Measurements from ENCODE around the gene CNOT1. TPM values are rescaled to one million over a fixed set of nuclear protein-coding genes. Genes with fewer than 3 reads are reported as not detected.

CNOT1 gene
- polyA plus RNA-seq, 1 donor (not counting 4 experiments of a cell fraction or from before 2014, with no cell fraction given) = 163 TPM

DNA sequence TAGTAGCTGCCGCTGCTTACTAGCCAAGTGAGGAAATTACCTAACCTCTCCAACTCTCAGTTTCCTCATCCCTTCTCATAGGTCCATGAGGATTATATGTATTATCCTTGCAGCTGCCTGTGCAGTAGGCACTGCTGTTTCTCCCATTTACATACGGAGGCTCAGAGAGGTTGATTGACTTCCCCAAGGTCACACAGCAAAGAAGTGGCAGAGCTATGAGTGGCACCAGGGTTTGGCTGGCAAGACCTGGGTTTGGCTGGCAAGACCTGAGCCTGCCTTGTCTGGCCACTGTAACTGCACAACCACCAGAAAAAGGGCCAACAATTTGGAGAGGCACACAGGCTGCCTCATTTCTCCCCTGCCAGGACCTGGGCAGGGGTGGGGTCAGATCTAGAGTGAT is 132.2 kb downstream of the CNOT1 start:
- no peaks in the 10 kb centered on the region for H4K20me1 ChIP-seq (ENCODE audit: control insufficient read depth, extremely low read depth, insufficient read depth, low read length)
- no peaks in the 10 kb centered on the region for H3K9me1 ChIP-seq (ENCODE audit: control insufficient read depth, extremely low read depth, insufficient read depth, low read length)
- FAIRE-seq (no peak), DNase-seq (ENCODE audit: low read depth, low spot score) (no peak)
- dilution Hi-C loops (cut with MboI; ENCODE audit: extremely low pct_ligation_motif_present, low sequenced_read_pairs) = no loop called here
- H2AFZ ChIP-seq (ENCODE audit: control insufficient read depth, low read length) = no peak overlapping the region
- H3K27ac ChIP-seq (ENCODE audit: control insufficient read depth, insufficient read depth, low read length) = no peak overlapping the region
- no peak overlapping the region for H3K4me2 ChIP-seq (ENCODE audit: control insufficient read depth, extremely low read depth, insufficient read depth, low read depth, low read length)
- H3K9me3 ChIP-seq (ENCODE audit: control insufficient read depth, low read depth, low read length) = no peaks in the 10 kb centered on the region
- TF ChIP-seq, protein P1, sequence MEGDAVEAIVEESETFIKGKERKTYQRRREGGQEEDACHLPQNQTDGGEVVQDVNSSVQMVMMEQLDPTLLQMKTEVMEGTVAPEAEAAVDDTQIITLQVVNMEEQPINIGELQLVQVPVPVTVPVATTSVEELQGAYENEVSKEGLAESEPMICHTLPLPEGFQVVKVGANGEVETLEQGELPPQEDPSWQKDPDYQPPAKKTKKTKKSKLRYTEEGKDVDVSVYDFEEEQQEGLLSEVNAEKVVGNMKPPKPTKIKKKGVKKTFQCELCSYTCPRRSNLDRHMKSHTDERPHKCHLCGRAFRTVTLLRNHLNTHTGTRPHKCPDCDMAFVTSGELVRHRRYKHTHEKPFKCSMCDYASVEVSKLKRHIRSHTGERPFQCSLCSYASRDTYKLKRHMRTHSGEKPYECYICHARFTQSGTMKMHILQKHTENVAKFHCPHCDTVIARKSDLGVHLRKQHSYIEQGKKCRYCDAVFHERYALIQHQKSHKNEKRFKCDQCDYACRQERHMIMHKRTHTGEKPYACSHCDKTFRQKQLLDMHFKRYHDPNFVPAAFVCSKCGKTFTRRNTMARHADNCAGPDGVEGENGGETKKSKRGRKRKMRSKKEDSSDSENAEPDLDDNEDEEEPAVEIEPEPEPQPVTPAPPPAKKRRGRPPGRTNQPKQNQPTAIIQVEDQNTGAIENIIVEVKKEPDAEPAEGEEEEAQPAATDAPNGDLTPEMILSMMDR (optimal IDR thresholded peaks at IDR 0.05 in 1 of 3, IDR thresholded peaks at IDR 0.05 in 1 of 3, conservative IDR thresholded peaks at IDR 0.05 in 1 of 3; ENCODE audit: extremely low read depth in 1 of 3, insufficient read depth in 2 of 3, low read length in 3 of 3) = no peak
- TF ChIP-seq EZH2 (IDR thresholded peaks at IDR 0.05; ENCODE audit: low read length) = no peak
- no peak overlapping the region for H3K9ac ChIP-seq (ENCODE audit: control insufficient read depth, extremely low read depth, insufficient read depth, low read length)
- no peaks in the 10 kb centered on the region for H3K79me2 ChIP-seq (ENCODE audit: control insufficient read depth, insufficient read depth, low read length)
- H3K4me1 ChIP-seq (ENCODE audit: control insufficient read depth, extremely low read depth, insufficient read depth, low read length) = peaks cover 3% of the 10 kb centered on the region
- peaks cover 29% of the 10 kb centered on the region for H3K27me3 ChIP-seq (ENCODE audit: control insufficient read depth, extremely low read depth, insufficient read depth, low read length)
- no peaks in the 10 kb centered on the region for H3K36me3 ChIP-seq (ENCODE audit: control insufficient read depth in 2 of 2, extremely low read depth in 1 of 2, insufficient read depth in 2 of 2, low read length in 2 of 2)
- H3K4me3 ChIP-seq (ENCODE audit: control insufficient read depth in 2 of 3, extremely low read depth in 1 of 3, insufficient read depth in 2 of 3, low read depth in 1 of 3, low read length in 3 of 3) = no peak overlapping the region

DNA sequence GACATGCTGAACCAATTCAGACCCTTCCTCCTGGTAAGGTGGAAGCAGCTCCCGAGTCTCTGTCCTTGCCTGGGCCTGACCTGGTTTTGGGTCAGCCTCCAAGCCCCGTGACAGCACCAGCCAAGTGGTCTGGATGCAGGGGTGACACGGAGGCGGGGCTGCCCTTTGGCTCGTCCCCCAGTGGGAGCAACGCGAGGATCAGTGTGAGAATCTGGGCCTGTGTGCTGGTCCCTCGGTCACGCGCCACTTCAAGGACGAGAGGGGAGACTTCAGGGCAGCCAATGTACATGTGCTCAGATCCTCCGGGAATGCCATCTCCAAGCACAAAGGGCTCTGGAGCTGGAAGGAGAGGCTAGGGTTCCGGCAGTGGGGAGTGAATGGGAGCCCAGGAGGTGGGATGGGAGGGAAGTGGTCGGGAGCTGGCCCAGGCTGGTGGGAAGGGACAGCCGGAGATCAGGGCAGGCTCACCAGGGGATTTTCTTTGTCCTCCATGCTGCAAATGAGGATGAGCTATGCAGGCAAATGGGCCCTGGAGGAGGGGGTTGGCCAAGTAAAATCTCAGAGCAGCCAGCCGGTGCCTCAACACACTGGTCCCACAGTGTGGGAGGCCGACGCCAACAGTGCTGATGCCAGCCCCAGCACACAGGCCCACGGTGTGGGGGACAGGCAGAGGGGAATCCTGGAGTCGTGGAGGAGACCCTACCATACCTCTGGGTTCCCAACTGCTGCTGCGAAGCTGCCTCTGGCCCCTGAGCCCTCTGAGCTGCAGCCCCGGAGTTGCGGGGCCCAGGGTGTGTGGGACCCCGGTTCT is 133.9 kb downstream of the CNOT1 start:
- Histone ChIP-seq H3K27me3 (ENCODE audit: control insufficient read depth, extremely low read depth, insufficient read depth, low read length) (peaks cover 14% of the 10 kb centered on the region), H3K79me2 (ENCODE audit: control insufficient read depth, insufficient read depth, low read length) (no peaks in the 10 kb centered on the region), H3K9me3 (ENCODE audit: control insufficient read depth, low read depth, low read length) (no peaks in the 10 kb centered on the region), H3K4me3 (ENCODE audit: control insufficient read depth in 2 of 3, extremely low read depth in 1 of 3, insufficient read depth in 2 of 3, low read depth in 1 of 3, low read length in 3 of 3) (no peak overlapping the region), H4K20me1 (ENCODE audit: control insufficient read depth, extremely low read depth, insufficient read depth, low read length) (no peaks in the 10 kb centered on the region), H3K27ac (ENCODE audit: control insufficient read depth, insufficient read depth, low read length) (no peak overlapping the region), H3K4me1 (ENCODE audit: control insufficient read depth, extremely low read depth, insufficient read depth, low read length) (no peaks in the 10 kb centered on the region), H3K36me3 (ENCODE audit: control insufficient read depth in 2 of 2, extremely low read depth in 1 of 2, insufficient read depth in 2 of 2, low read length in 2 of 2) (no peaks in the 10 kb centered on the region), H3K9ac (ENCODE audit: control insufficient read depth, extremely low read depth, insufficient read depth, low read length) (no peak overlapping the region), H3K9me1 (ENCODE audit: control insufficient read depth, extremely low read depth, insufficient read depth, low read length) (no peaks in the 10 kb centered on the region), H3K4me2 (ENCODE audit: control insufficient read depth, extremely low read depth, insufficient read depth, low read depth, low read length) (no peak overlapping the region), H2AFZ (ENCODE audit: control insufficient read depth, low read length) (no peak overlapping the region)
- DNase-seq (ENCODE audit: low read depth, low spot score) (no peak), FAIRE-seq (no peak)
- dilution Hi-C loops (cut with MboI; ENCODE audit: extremely low pct_ligation_motif_present, low sequenced_read_pairs) = no loop called here
- TF ChIP-seq EZH2 (IDR thresholded peaks at IDR 0.05; ENCODE audit: low read length) = no peak
- TF ChIP-seq, protein P1 (optimal IDR thresholded peaks at IDR 0.05 in 1 of 3, IDR thresholded peaks at IDR 0.05 in 1 of 3, conservative IDR thresholded peaks at IDR 0.05 in 1 of 3; ENCODE audit: extremely low read depth in 1 of 3, insufficient read depth in 2 of 3, low read length in 3 of 3) = no peak

All from keratinocyte (primary cell).